ENCODE results near the gene CBFA2T3.

The CBFA2T3 gene

DNA sequence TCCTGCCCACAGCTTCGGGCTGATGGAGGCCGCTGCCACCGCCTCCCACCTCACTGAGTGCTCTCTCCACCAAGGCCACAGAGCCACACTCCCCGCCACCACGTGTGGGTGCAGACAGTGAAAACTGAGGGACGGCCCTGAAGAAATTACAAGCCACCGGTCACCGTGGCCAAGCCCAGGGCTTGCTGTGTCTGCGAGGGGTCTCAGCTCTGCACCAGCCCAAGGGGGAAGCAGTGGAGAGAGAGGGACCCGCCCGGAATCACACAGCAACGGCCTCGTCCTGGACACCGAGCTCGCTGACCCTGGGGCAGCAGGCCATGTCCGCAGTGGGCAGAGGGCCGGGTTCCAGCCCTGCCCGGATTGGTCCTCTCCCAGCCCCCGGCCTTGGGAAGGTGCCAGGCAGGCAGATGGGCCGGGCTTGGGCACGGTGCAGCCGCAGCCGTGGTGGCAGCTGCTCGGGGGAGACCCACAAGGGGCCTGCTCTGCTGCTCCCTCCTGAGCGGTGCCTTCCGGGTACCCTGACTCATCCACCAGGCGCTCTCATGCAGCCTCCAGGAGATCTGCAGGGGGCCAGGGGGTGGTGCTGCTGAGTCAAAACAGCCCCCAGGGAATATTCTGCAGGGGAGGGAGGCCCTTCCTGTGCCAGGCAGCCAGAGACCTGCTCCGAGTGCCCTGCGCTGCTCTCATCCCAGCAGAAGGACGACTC lies 52.0 kb downstream of the CBFA2T3 start:
- Histone ChIP-seq H2BK120ac (ENCODE audit: low read depth, low read length) (no peak overlapping the region), H3K23ac (ENCODE audit: low read length in 2 of 2) (no peak overlapping the region), H3K4me3 (ENCODE audit: insufficient read depth in 1 of 2, low read depth in 1 of 2, low read length in 2 of 2) (no peak overlapping the region), H3K4ac (ENCODE audit: low read depth in 1 of 2, low read length in 2 of 2) (peak overlapping the region in 1 of 2 experiments; percentile 28), H2BK5ac (ENCODE audit: low read depth, low read length, poor library complexity, severe bottlenecking) (peak overlapping the region; percentile 8), H2AFZ (ENCODE audit: low read depth, low read length) (no peak overlapping the region), H3K9me3 (ENCODE audit: control insufficient read depth, low read length) (no peaks in the 10 kb centered on the region), H2BK15ac (ENCODE audit: low read depth, poor library complexity, severe bottlenecking) (peak overlapping the region; percentile 95), H3K14ac (ENCODE audit: low read length in 2 of 2) (no peak overlapping the region), H3K18ac (ENCODE audit: low read depth in 1 of 2, low read length in 2 of 2) (peak overlapping the region in 1 of 2 experiments; percentile 24), H2AK5ac (ENCODE audit: low read length, severe bottlenecking) (peak overlapping the region; percentile 14), H3K27me3 (ENCODE audit: control insufficient read depth in 1 of 2, insufficient read depth in 1 of 2, low read length in 2 of 2) (peaks cover 0 to 39% of the 10 kb centered on the region in 2 experiments), H3K79me1 (replicated peaks; ENCODE audit: low read length, poor library complexity, severe bottlenecking) (no peaks in the 10 kb centered on the region), H3K9ac (ENCODE audit: low read length) (no peak overlapping the region), H3K27ac (ENCODE audit: low read length, poor library complexity, severe bottlenecking) (peak overlapping the region; percentile 35), H2BK12ac (ENCODE audit: low read length in 2 of 2) (no peak overlapping the region), H3K36me3 (ENCODE audit: control insufficient read depth in 1 of 2, insufficient read depth in 2 of 2, low read depth in 1 of 2, low read length in 2 of 2) (no peaks in the 10 kb centered on the region), H3K4me1 (ENCODE audit: control insufficient read depth, insufficient read depth, low read depth, low read length) (peaks cover 53% of the 10 kb centered on the region), H3K4me2 (ENCODE audit: low read length, poor library complexity, severe bottlenecking) (peak overlapping the region; percentile 8), H4K8ac (ENCODE audit: low read length) (peak overlapping the region; percentile 69), H4K91ac (ENCODE audit: low read length) (peak overlapping the region; percentile 81)
- DNase-seq: peak; percentile 83
- WGBS: 59% methylated on average over 30 of the region's 30 CpGs

GRCh38 chr16:88923926-88924833 lies 52.8 kb downstream of the CBFA2T3 start:
- peaks cover 0 to 43% of the 10 kb centered on the region in 2 experiments for H3K27me3 ChIP-seq (ENCODE audit: control insufficient read depth in 1 of 2, insufficient read depth in 1 of 2, low read length in 2 of 2)

DNA sequence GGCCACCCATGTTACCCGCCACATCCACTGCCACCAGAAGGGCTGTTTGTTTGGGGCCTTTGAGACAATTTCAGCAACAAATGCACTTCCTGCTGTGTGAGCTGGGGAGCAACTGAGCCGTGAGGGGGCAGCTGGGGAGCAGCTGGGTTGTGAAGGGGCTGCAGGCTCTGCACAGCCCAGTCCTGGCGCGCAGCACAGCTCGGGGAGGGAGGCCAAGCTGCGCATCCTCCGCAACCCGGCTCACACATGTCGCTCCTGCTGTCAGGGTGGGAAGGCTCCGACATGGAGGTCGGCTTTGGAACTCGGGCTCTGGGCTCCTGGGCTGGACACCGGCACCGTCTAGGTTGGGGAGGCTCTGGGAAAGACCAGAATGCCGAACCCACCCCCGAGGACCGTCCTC lies 53.6 kb downstream of the CBFA2T3 start:
- no peak overlapping the region for H3K14ac ChIP-seq (ENCODE audit: low read length in 2 of 2)
- no peak for DNase-seq
- 85% methylated on average over 17 of the region's 17 CpGs for WGBS
- no peak overlapping the region for H3K9ac ChIP-seq (ENCODE audit: low read length)
- H3K9me3 ChIP-seq (ENCODE audit: control insufficient read depth, low read length): no peaks in the 10 kb centered on the region
- no peak overlapping the region for H4K91ac ChIP-seq (ENCODE audit: low read length)
- no peak overlapping the region for H3K18ac ChIP-seq (ENCODE audit: low read depth in 1 of 2, low read length in 2 of 2)
- no peak overlapping the region for H4K8ac ChIP-seq (ENCODE audit: low read length)
- peaks cover 0 to 40% of the 10 kb centered on the region in 2 experiments for H3K27me3 ChIP-seq (ENCODE audit: control insufficient read depth in 1 of 2, insufficient read depth in 1 of 2, low read length in 2 of 2)
- H2AK5ac ChIP-seq (ENCODE audit: low read length, severe bottlenecking): no peak overlapping the region
- H3K4ac ChIP-seq (ENCODE audit: low read depth in 1 of 2, low read length in 2 of 2): peak overlapping the region in 1 of 2 experiments; percentile 24
- H3K4me3 ChIP-seq (ENCODE audit: insufficient read depth in 1 of 2, low read depth in 1 of 2, low read length in 2 of 2): no peak overlapping the region
- no peak overlapping the region for H2BK120ac ChIP-seq (ENCODE audit: low read depth, low read length)
- H2BK12ac ChIP-seq (ENCODE audit: low read length in 2 of 2): no peak overlapping the region
- no peak overlapping the region for H2AFZ ChIP-seq (ENCODE audit: low read depth, low read length)
- H3K27ac ChIP-seq (ENCODE audit: low read length, poor library complexity, severe bottlenecking): no peak overlapping the region
- peaks cover 50% of the 10 kb centered on the region for H3K4me1 ChIP-seq (ENCODE audit: control insufficient read depth, insufficient read depth, low read depth, low read length)
- no peak overlapping the region for H3K23ac ChIP-seq (ENCODE audit: low read length in 2 of 2)
- H2BK15ac ChIP-seq (ENCODE audit: low read depth, poor library complexity, severe bottlenecking): no peak overlapping the region
- H3K79me1 ChIP-seq (replicated peaks; ENCODE audit: low read length, poor library complexity, severe bottlenecking): no peaks in the 10 kb centered on the region
- no peak overlapping the region for H3K4me2 ChIP-seq (ENCODE audit: low read length, poor library complexity, severe bottlenecking)
- H3K36me3 ChIP-seq (ENCODE audit: control insufficient read depth in 1 of 2, insufficient read depth in 2 of 2, low read depth in 1 of 2, low read length in 2 of 2): no peaks in the 10 kb centered on the region
- H2BK5ac ChIP-seq (ENCODE audit: low read depth, low read length, poor library complexity, severe bottlenecking): no peak overlapping the region

More at GRCh38 chr16:88923926-88924833, 52.8 kb downstream of the CBFA2T3 start:
- WGBS: 58% methylated on average over 37 of the region's 37 CpGs
- H3K4me1 ChIP-seq (ENCODE audit: control insufficient read depth, insufficient read depth, low read depth, low read length): peaks cover 53% of the 10 kb centered on the region
- no peak overlapping the region for H2BK5ac ChIP-seq (ENCODE audit: low read depth, low read length, poor library complexity, severe bottlenecking)
- no peak overlapping the region for H3K4ac ChIP-seq (ENCODE audit: low read depth in 1 of 2, low read length in 2 of 2)
- H3K4me3 ChIP-seq (ENCODE audit: insufficient read depth in 1 of 2, low read depth in 1 of 2, low read length in 2 of 2): no peak overlapping the region
- no peak overlapping the region for H3K9ac ChIP-seq (ENCODE audit: low read length)
- H3K18ac ChIP-seq (ENCODE audit: low read depth in 1 of 2, low read length in 2 of 2): no peak overlapping the region
- no peaks in the 10 kb centered on the region for H3K36me3 ChIP-seq (ENCODE audit: control insufficient read depth in 1 of 2, insufficient read depth in 2 of 2, low read depth in 1 of 2, low read length in 2 of 2)
- peak overlapping the region; percentile 14 for H2AK5ac ChIP-seq (ENCODE audit: low read length, severe bottlenecking)
- no peak overlapping the region for H3K23ac ChIP-seq (ENCODE audit: low read length in 2 of 2)
- H2BK15ac ChIP-seq (ENCODE audit: low read depth, poor library complexity, severe bottlenecking): no peak overlapping the region
- H3K4me2 ChIP-seq (ENCODE audit: low read length, poor library complexity, severe bottlenecking): no peak overlapping the region
- H4K8ac ChIP-seq (ENCODE audit: low read length): peak overlapping the region; percentile 60
- no peak overlapping the region for H3K27ac ChIP-seq (ENCODE audit: low read length, poor library complexity, severe bottlenecking)
- peak overlapping the region in 1 of 2 experiments; percentile 45 for H2BK12ac ChIP-seq (ENCODE audit: low read length in 2 of 2)
- H2AFZ ChIP-seq (ENCODE audit: low read depth, low read length): no peak overlapping the region
- no peaks in the 10 kb centered on the region for H3K79me1 ChIP-seq (replicated peaks; ENCODE audit: low read length, poor library complexity, severe bottlenecking)
- no peaks in the 10 kb centered on the region for H3K9me3 ChIP-seq (ENCODE audit: control insufficient read depth, low read length)
- H3K14ac ChIP-seq (ENCODE audit: low read length in 2 of 2): no peak overlapping the region
- DNase-seq: peak; percentile 16
- peak overlapping the region; percentile 46 for H4K91ac ChIP-seq (ENCODE audit: low read length)
- H2BK120ac ChIP-seq (ENCODE audit: low read depth, low read length): no peak overlapping the region

Measured in mesenchymal stem cell (in vitro differentiated cells and primary cell).